Endothelial cell of umbilical vein (primary cell): ENCODE measurements around the gene TIMM10B. TPM values are rescaled to one million over a fixed set of nuclear protein-coding genes. Genes with fewer than 3 reads are reported as not detected.

Experiments used
- BruUV-seq: library from RNA; stranded (reverse); fragments of 400-500 nt; replicated peaks from 2 replicates; lab custom pipeline; 2021; lab: Mats Ljungman, UMichigan
- CTCF ChIA-PET: fragments of 300-600, 350-600 bp; sonication (Branson Sonifier 250); formaldehyde crosslinking; loops from one replicate; lab custom pipeline; 2021; ENCODE audit warnings: antibody characterized with exemption, inconsistent platforms; lab: Charles Lee
- POLR2A ChIA-PET: fragments of 300-600, 350-600 bp; sonication (Branson Sonifier 250); formaldehyde crosslinking; loops from one replicate; lab custom pipeline; 2021; ENCODE audit warnings: antibody characterized with exemption, inconsistent platforms; lab: Charles Lee
- DNase-seq: peaks from one replicate; pipeline ENCODE4 v3.0.0-alpha.2; 2011; ENCODE audit warnings: low read depth, low spot score
- FAIRE-seq: peaks from 2 replicates; lab custom pipeline; 2011; peaks lifted over from hg19 to GRCh38; lab: Jason Lieb, UNC
- H2AFZ ChIP-seq: 2 replicates; pipeline ENCODE4 v1.6.0; 2012; ENCODE audit warnings: low read depth, low read length, control low read depth, inconsistent platforms
- H3K27ac ChIP-seq: 2 replicates; pipeline ENCODE4 v1.5.1; 2011; ENCODE audit warnings: low read depth, mild to moderate bottlenecking, control low read depth, low read length, moderate library complexity; ENCODE audit not compliant: insufficient read depth
- H3K27me3 ChIP-seq, 2 experiments: 2 replicates each; pipeline versions ENCODE4 v1.6.0 to v1.6.1; 2011; ENCODE audit warnings: low read length in 2 of 2, mixed read lengths in 1 of 2; ENCODE audit not compliant: control insufficient read depth in 2 of 2, insufficient read depth in 2 of 2
- H3K36me3 ChIP-seq, 2 experiments: 2 replicates in 1 of 2; 3 replicates in 1 of 2; pipeline ENCODE4 v1.5.1; 2011; ENCODE audit warnings: low read length in 2 of 2, mild to moderate bottlenecking in 1 of 2, moderate library complexity in 1 of 2; ENCODE audit not compliant: control insufficient read depth in 2 of 2, insufficient read depth in 2 of 2; ENCODE audit errors: extremely low read depth in 1 of 2
- H3K4me1 ChIP-seq: 3 replicates; pipeline ENCODE4 v1.5.1; 2011; ENCODE audit warnings: mild to moderate bottlenecking, low read length; ENCODE audit not compliant: control insufficient read depth, insufficient read depth; ENCODE audit errors: extremely low read depth
- H3K4me2 ChIP-seq: 2 replicates; pipeline ENCODE4 v1.6.1; 2011; ENCODE audit warnings: low read length, control low read depth, mixed read lengths; ENCODE audit not compliant: insufficient read depth
- H3K4me3 ChIP-seq, 3 experiments: fragments of 200-600 bp in 1 of 3; sonication (generic), shearing (Covaris generic) in 1 of 3; replicated peaks in 1 of 3; 2 replicates each; pipeline ENCODE4 v1.5.1; 2011 to 2016; ENCODE audit warnings: control low read depth in 3 of 3, low read length in 3 of 3, mild to moderate bottlenecking in 2 of 3, inconsistent platforms in 1 of 3, low read depth in 1 of 3, moderate library complexity in 1 of 3; ENCODE audit not compliant: insufficient read depth in 1 of 3
- H3K79me2 ChIP-seq: 2 replicates; pipeline ENCODE4 v1.6.0; 2012; ENCODE audit warnings: low read length, inconsistent platforms; ENCODE audit not compliant: control insufficient read depth, insufficient read depth
- H3K9ac ChIP-seq: replicated peaks from 2 replicates; pipeline ENCODE3; 2011; ENCODE audit warnings: low read length, control low read depth; ENCODE audit not compliant: insufficient read depth; ENCODE audit errors: extremely low read depth
- H3K9me1 ChIP-seq: replicated peaks from 3 replicates; pipeline ENCODE4 v1.6.0; 2011; ENCODE audit warnings: mild to moderate bottlenecking, low read length; ENCODE audit not compliant: control insufficient read depth, insufficient read depth; ENCODE audit errors: extremely low read depth
- H3K9me3 ChIP-seq: replicated peaks from 2 replicates; pipeline ENCODE4 v1.5.1; 2012; ENCODE audit warnings: low read length, inconsistent platforms; ENCODE audit not compliant: control insufficient read depth, insufficient read depth
- H4K20me1 ChIP-seq: replicated peaks from 2 replicates; pipeline ENCODE3; 2011; ENCODE audit warnings: mild to moderate bottlenecking, low read length; ENCODE audit not compliant: control insufficient read depth, insufficient read depth; ENCODE audit errors: extremely low read depth
- GATA2 ChIP-seq: IDR thresholded peaks from 2 replicates; pipeline ENCODE4 v1.7.0; 2011; ENCODE audit warnings: low read depth, mild to moderate bottlenecking, moderate library complexity, mixed read lengths, low read length; ENCODE audit not compliant: insufficient read length, insufficient read depth
- JUN ChIP-seq: IDR thresholded peaks from 2 replicates; pipeline ENCODE4 v1.6.1; 2011; ENCODE audit warnings: borderline replicate concordance, low read depth; ENCODE audit not compliant: insufficient read length, insufficient read depth
- POLR2A ChIP-seq: IDR thresholded peaks from 2 replicates; pipeline ENCODE4 v1.6.1; 2012; ENCODE audit warnings: low read depth, mild to moderate bottlenecking, control low read depth, low read length
- POLR2AphosphoS5 ChIP-seq: IDR thresholded peaks from 2 replicates; pipeline ENCODE4 v1.6.1; 2012; ENCODE audit warnings: low read depth, mild to moderate bottlenecking, control low read depth, low read length, moderate library complexity; ENCODE audit not compliant: insufficient read depth
- dilution Hi-C: fragments of 300-500 bp; cut with MboI; formaldehyde crosslinking; loops from one replicate; pipeline ENCODE4 v1.15.0; 2019; ENCODE audit warnings: low sequenced_read_pairs; ENCODE audit not compliant: extremely low pct_ligation_motif_present
- intact Hi-C: fragments of 100-400 bp; cut with micrococcal nuclease; formaldehyde crosslinking; loops from one replicate; pipeline ENCODE4 v1.10.0; 2022
- polyA plus RNA-seq, 4 experiments: library from polyadenylated mRNA; depleted of rRNA in 3 of 4; stranded (reverse) in 3 of 4; unstranded in 1 of 4; fragments of >200 nt; gene quantifications; 2 replicates each; pipeline versions ENCODE4 v1.2.1 to v1.2.3, GENCODE V29; 2011 to 2012; ENCODE audit warnings: missing spikeins in 1 of 4
- total RNA-seq: library from RNA; stranded (reverse); gene quantifications from 2 replicates; pipeline ENCODE4 v1.2.3, GENCODE V29; 2021
- TF ChIP-seq, protein P1 (sequence below): IDR thresholded peaks from 2 replicates; pipeline ENCODE4 v1.6.1; 2011; ENCODE audit not compliant: insufficient read depth, insufficient read length
- TF ChIP-seq, protein P2 (sequence below), 2 donors: IDR thresholded peaks; 1 replicate in 1 of 2; 2 replicates in 1 of 2; pipeline ENCODE4 v1.5.1; 2011; ENCODE audit warnings: low read length in 2 of 2, mild to moderate bottlenecking in 2 of 2, moderate library complexity in 2 of 2, control low read depth in 1 of 2, inconsistent platforms in 1 of 2, low read depth in 1 of 2; ENCODE audit not compliant: insufficient read depth in 1 of 2; ENCODE audit errors: extremely low read depth in 1 of 2

The TIMM10B gene
- total and polyA plus RNA-seq, 2 donors (not counting 3 experiments of a cell fraction or from before 2014, with no cell fraction given), result 31.3 to 36.5 TPM

DNA sequence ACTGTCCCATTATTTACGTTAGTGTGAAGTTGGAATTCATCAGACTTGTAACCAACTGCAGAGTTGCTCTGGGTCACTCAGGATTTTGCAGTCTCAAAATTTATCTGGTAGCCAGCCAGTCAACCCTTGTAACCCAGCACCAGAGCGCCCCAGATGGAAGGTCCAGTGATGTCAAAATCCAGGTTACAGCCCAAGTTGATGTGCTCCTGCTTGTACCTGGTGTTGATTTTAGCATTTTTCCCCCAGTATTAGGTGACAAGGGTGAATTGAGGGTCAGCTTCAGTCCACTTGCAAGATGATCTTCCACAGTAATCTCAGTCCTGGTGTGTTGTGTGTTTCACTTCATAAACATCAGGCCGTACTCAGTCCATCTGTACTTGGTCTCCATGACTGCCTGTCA, 7.5 kb downstream of the TIMM10B start:
- Histone ChIP-seq H3K27ac (no peak overlapping the region), H3K9me1 (no peaks in the 10 kb centered on the region), H3K4me1 (no peaks in the 10 kb centered on the region), H3K27me3 (no peaks in the 10 kb centered on the region), H3K9me3 (no peaks in the 10 kb centered on the region), H4K20me1 (no peaks in the 10 kb centered on the region), H3K9ac (no peak overlapping the region), H3K4me3 (no peak overlapping the region), H2AFZ (no peak overlapping the region), H3K79me2 (no peaks in the 10 kb centered on the region), H3K4me2 (no peak overlapping the region), H3K36me3 (peaks cover 3 to 5% of the 10 kb centered on the region in 2 experiments)
- ChIA-PET CTCF (interaction anchor here (1.0 to 2.1 kb wide), 2 partner anchors 42 to 109 kb away, joined by 3 to 8 read pairs; no protein-coding TSS in a partner anchor), POLR2A (no interaction called here)
- BruUV-seq, result no TSS peak
- intact Hi-C loops, result no loop called here
- DNase-seq (no peak), FAIRE-seq (no peak)
- dilution Hi-C loops, result no loop called here
- TF ChIP-seq POLR2AphosphoS5, result no peak
- TF ChIP-seq JUN, result no peak
- TF ChIP-seq, protein P1, sequence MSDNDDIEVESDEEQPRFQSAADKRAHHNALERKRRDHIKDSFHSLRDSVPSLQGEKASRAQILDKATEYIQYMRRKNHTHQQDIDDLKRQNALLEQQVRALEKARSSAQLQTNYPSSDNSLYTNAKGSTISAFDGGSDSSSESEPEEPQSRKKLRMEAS, result no peak
- no peak for TF ChIP-seq POLR2A
- no peak for TF ChIP-seq GATA2
- TF ChIP-seq, protein P2, sequence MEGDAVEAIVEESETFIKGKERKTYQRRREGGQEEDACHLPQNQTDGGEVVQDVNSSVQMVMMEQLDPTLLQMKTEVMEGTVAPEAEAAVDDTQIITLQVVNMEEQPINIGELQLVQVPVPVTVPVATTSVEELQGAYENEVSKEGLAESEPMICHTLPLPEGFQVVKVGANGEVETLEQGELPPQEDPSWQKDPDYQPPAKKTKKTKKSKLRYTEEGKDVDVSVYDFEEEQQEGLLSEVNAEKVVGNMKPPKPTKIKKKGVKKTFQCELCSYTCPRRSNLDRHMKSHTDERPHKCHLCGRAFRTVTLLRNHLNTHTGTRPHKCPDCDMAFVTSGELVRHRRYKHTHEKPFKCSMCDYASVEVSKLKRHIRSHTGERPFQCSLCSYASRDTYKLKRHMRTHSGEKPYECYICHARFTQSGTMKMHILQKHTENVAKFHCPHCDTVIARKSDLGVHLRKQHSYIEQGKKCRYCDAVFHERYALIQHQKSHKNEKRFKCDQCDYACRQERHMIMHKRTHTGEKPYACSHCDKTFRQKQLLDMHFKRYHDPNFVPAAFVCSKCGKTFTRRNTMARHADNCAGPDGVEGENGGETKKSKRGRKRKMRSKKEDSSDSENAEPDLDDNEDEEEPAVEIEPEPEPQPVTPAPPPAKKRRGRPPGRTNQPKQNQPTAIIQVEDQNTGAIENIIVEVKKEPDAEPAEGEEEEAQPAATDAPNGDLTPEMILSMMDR (IDR thresholded peaks at IDR 0.05; ENCODE audit: extremely low read depth in 1 of 2, insufficient read depth in 1 of 2, low read depth in 1 of 2, low read length in 2 of 2), result no peak
